Suprapubic skin (tissue), 4 donors: ENCODE results near the gene MLXIPL. TPM values are rescaled to one million over a fixed set of nuclear protein-coding genes. Genes with fewer than 3 reads are reported as not detected.

Experiments used
- DNase-seq, 2 donors: peaks; one replicate each; pipeline ENCODE4 v3.0.0-alpha.2; 2019; ENCODE audit warnings: low spot score in 2 of 2
- H3K27ac ChIP-seq: fragments of 200-600 bp; sonication (generic); one replicate; pipeline ENCODE4 v1.5.1; 2019
- H3K27me3 ChIP-seq: fragments of 200-600 bp; sonication (generic); one replicate; pipeline ENCODE4 v1.5.1; 2019
- H3K36me3 ChIP-seq: fragments of 200-600 bp; sonication (generic); one replicate; pipeline ENCODE4 v1.5.1; 2019
- H3K4me1 ChIP-seq: fragments of 200-600 bp; sonication (generic); one replicate; pipeline ENCODE4 v1.5.1; 2019
- H3K4me3 ChIP-seq: fragments of 200-600 bp; sonication (generic); one replicate; pipeline ENCODE4 v1.5.1; 2019; ENCODE audit warnings: mild to moderate bottlenecking
- H3K9me3 ChIP-seq: fragments of 200-600 bp; sonication (generic); one replicate; pipeline ENCODE4 v1.5.1; 2019
- EP300 ChIP-seq: sonication (generic); formaldehyde crosslinking; IDR thresholded peaks from one replicate; pipeline ENCODE4 v1.6.1; 2017; ENCODE audit warnings: antibody characterized with exemption
- POLR2A ChIP-seq, 2 donors: fragments of 450-650 bp; IDR thresholded peaks; one replicate each; pipeline ENCODE4 v1.6.1; 2017; ENCODE audit warnings: antibody characterized with exemption in 2 of 2, mild to moderate bottlenecking in 2 of 2, moderate library complexity in 2 of 2
- POLR2AphosphoS5 ChIP-seq, 3 donors: sonication (generic); formaldehyde crosslinking; IDR thresholded peaks; one replicate each; pipeline ENCODE4 v1.6.1; 2017; ENCODE audit warnings: antibody characterized with exemption in 3 of 3
- WGBS: methylation state at CpG from one replicate; pipeline ENCODE4 v1.1.5; 2018; 5-methylcytosine and 5-hydroxymethylcytosine counted together
- total RNA-seq, 4 donors: library from RNA; depleted of rRNA; stranded (reverse); fragments of >200 nt; gene quantifications; one replicate each; pipeline ENCODE4 v1.1.0, GENCODE V29; 2016
- TF ChIP-seq, protein P1 (sequence below), 2 donors: fragments of 200-600 bp in 1 of 2; fragments of 450-650 bp in 1 of 2; sonication (generic) in 1 of 2; IDR thresholded peaks; one replicate each; pipeline ENCODE4 v1.5.1; 2016 to 2019; ENCODE audit warnings: antibody characterized with exemption in 2 of 2, mild to moderate bottlenecking in 1 of 2, moderate library complexity in 1 of 2

Gene MLXIPL
- total RNA-seq, 4 donors from 2014 or later: 1.9 to 9.3 (median 2.7) TPM

DNA sequence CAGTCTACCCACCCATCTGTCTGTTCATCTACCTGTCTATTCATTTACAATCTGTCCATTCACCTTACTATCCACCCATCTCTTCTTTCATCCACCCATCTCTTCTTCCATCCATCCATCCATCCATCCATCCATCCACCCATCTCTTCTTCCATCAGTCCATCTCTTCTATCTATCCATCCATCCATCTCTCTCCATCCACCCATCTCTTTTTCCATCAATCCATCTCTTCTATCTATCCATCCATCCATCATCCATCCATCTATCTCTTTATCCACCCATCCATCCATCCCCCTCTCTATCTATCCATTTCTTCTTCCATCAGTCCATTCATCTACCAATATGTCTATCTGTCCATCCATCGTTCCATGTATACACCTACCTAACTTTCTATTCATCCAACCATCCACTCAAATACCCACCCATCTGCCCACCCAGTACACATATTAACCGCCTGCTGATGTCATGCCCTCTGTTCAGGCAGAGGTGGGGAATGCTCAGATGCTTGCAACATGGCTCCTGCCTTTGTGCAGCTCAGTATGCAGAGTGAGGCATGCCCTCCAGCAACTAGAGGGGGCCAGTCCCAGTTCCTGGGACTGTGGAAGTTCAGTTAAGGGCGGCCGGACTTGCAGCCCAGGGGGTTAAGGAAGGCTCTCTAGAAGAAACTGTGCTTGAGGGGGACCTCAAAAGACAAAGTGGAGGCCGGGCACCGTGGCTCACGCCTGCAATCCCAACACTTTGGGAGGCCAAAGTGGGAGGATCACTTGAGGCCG lies 11.3 kb upstream of the MLXIPL start:
- H3K27me3 ChIP-seq: peaks cover 11% of the 10 kb centered on the region
- H3K4me3 ChIP-seq: no peak overlapping the region
- WGBS: 85% methylated on average over 6 of the region's 8 CpGs
- TF ChIP-seq EP300 (no peak), POLR2A (IDR thresholded peaks at IDR 0.05) (no peak), POLR2AphosphoS5 (IDR thresholded peaks at IDR 0.05) (no peak)
- TF ChIP-seq, protein P1, sequence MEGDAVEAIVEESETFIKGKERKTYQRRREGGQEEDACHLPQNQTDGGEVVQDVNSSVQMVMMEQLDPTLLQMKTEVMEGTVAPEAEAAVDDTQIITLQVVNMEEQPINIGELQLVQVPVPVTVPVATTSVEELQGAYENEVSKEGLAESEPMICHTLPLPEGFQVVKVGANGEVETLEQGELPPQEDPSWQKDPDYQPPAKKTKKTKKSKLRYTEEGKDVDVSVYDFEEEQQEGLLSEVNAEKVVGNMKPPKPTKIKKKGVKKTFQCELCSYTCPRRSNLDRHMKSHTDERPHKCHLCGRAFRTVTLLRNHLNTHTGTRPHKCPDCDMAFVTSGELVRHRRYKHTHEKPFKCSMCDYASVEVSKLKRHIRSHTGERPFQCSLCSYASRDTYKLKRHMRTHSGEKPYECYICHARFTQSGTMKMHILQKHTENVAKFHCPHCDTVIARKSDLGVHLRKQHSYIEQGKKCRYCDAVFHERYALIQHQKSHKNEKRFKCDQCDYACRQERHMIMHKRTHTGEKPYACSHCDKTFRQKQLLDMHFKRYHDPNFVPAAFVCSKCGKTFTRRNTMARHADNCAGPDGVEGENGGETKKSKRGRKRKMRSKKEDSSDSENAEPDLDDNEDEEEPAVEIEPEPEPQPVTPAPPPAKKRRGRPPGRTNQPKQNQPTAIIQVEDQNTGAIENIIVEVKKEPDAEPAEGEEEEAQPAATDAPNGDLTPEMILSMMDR (IDR thresholded peaks at IDR 0.05): no peak
- no peak for DNase-seq
- H3K36me3 ChIP-seq: no peaks in the 10 kb centered on the region
- peaks cover 4% of the 10 kb centered on the region for H3K4me1 ChIP-seq
- H3K27ac ChIP-seq: no peak overlapping the region
- no peaks in the 10 kb centered on the region for H3K9me3 ChIP-seq

DNA sequence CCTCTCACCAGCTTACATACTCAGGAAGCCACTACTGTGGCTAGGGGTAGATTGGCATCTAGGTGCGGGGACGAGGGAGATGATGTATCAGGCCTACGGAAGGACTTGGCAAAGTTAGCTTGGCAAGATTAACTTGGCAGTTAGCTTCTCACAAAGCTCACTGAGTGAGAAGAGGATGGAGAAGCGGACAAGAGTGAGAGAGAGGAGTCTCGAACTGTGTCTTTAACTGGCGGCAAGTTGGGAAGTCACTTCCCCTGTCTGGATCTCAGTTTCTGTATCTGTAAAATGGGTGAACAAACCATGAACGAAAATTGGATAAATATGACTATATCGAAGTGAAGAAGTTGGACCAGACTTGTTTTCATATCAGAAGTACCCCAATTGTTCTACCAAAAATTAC lies 9.5 kb upstream of the MLXIPL start:
- no peak for DNase-seq
- Histone ChIP-seq H3K27ac (no peak overlapping the region), H3K27me3 (peaks cover 11% of the 10 kb centered on the region), H3K4me3 (no peak overlapping the region), H3K4me1 (peaks cover 4% of the 10 kb centered on the region), H3K36me3 (no peaks in the 10 kb centered on the region), H3K9me3 (no peaks in the 10 kb centered on the region)
- WGBS: 80% methylated on average over 8 of the region's 8 CpGs
- TF ChIP-seq EP300 (no peak), POLR2AphosphoS5 (IDR thresholded peaks at IDR 0.05) (no peak), POLR2A (IDR thresholded peaks at IDR 0.05) (no peak)
- TF ChIP-seq, protein P1 (IDR thresholded peaks at IDR 0.05): no peak

DNA sequence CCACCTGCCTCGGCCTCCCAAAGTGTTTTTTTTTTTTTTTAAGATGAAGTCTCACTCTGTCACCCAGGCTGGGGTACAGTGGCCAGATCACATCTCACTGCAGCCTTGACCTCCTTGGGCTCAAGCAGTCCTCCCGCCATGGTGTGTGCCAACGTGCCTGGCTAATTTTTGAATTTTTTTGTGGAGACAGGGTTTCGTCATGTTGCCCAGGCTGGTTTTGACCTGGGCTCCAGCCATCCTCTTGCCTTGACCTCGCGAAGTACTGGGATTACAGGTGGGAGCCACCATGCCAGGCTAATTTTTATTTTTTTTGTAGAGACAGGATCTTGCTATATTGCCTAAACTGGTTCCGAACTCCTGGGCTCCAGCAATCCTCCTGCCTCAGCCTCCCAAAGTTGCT lies 9.0 kb upstream of the MLXIPL start:
- H3K36me3 ChIP-seq: no peaks in the 10 kb centered on the region
- 91% methylated on average over 7 of the region's 7 CpGs for WGBS
- H3K9me3 ChIP-seq: no peaks in the 10 kb centered on the region
- H3K27ac ChIP-seq: no peak overlapping the region
- DNase-seq: no peak
- H3K4me1 ChIP-seq: peaks cover 4% of the 10 kb centered on the region
- peaks cover 16% of the 10 kb centered on the region for H3K27me3 ChIP-seq
- H3K4me3 ChIP-seq: no peak overlapping the region
- TF ChIP-seq POLR2A (IDR thresholded peaks at IDR 0.05): no peak
- TF ChIP-seq EP300: no peak
- no peak for TF ChIP-seq POLR2AphosphoS5 (IDR thresholded peaks at IDR 0.05)
- TF ChIP-seq, protein P1 (IDR thresholded peaks at IDR 0.05): no peak

DNA sequence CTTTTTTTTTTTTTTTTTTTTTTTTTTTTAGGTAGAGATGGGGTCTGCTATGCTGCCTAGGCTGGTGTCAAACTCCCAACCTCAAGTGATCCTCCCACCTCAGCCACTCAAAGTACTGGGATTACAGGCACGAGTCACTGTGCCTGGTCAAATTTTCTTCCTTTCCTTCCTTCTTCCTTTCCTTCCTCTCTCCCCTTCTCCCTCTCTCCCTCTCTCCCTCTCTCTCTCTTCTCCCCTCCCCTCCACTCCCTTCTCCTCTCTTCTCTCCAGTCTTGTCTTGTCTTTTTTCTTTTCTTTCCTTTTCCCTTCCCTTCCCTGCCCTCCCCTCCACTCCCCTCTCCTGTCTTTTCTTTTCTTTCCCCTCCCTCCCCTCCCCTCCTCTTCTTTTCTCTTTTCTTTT lies 7.2 kb upstream of the MLXIPL start:
- 25% methylated on average over 1 of the region's 1 CpG for WGBS
- peaks cover 27% of the 10 kb centered on the region for H3K27me3 ChIP-seq

DNA sequence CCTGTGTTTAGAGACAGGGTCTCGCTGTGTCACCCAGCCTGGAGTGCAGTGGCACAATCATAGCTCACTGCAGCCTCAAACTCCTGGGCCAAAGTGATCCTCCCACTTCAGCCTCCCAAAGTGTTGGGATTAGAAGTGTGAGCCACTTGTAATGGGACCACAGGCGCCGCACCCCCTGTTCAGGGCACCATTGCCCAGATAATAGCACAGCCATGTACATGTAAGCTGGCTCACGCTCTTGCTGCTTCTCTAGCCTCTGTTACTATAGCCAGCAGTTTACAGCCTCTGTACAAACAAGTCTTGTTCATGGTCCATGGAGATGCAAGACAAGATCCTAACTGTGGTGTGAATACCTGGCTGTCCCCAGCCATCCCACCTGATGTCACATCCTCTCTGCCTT lies 4.2 kb upstream of the MLXIPL start:
- TF ChIP-seq, protein P1 (IDR thresholded peaks at IDR 0.05): no peak
- no peak for TF ChIP-seq EP300
- no peak for TF ChIP-seq POLR2A (IDR thresholded peaks at IDR 0.05)
- no peak for TF ChIP-seq POLR2AphosphoS5 (IDR thresholded peaks at IDR 0.05)
- Histone ChIP-seq H3K9me3 (no peaks in the 10 kb centered on the region), H3K36me3 (no peaks in the 10 kb centered on the region), H3K27me3 (peaks cover 44% of the 10 kb centered on the region), H3K27ac (no peak overlapping the region), H3K4me3 (no peak overlapping the region), H3K4me1 (peaks cover 20% of the 10 kb centered on the region)
- 74% methylated on average over 4 of the region's 4 CpGs for WGBS
- DNase-seq: no peak

More for the DNA sequence above, 7.2 kb upstream of the MLXIPL start:
- no peak overlapping the region for H3K4me3 ChIP-seq
- no peak for DNase-seq
- H3K9me3 ChIP-seq: no peaks in the 10 kb centered on the region
- no peak for TF ChIP-seq POLR2AphosphoS5 (IDR thresholded peaks at IDR 0.05)
- no peaks in the 10 kb centered on the region for H3K36me3 ChIP-seq
- no peak overlapping the region for H3K27ac ChIP-seq
- peaks cover 11% of the 10 kb centered on the region for H3K4me1 ChIP-seq
